Cardiac septum (tissue), 1 donor: Measurements from ENCODE around the gene CDH18. TPM values are rescaled to one million over a fixed set of nuclear protein-coding genes. Genes with fewer than 3 reads are reported as not detected.

Source experiments
- DNase-seq: peaks from one replicate; pipeline ENCODE4 v3.0.0-alpha.2; 2020; ENCODE audit warnings: low spot score
- intact Hi-C: fragments of 100-400 bp; cut with DNase I; formaldehyde crosslinking; loops from one replicate; pipeline ENCODE4 v1.14.0; 2022
- total RNA-seq: library from RNA; stranded (reverse); fragmentation: NEBNext Ultra II Directional; extraction: Animal tissue kit (Norgen Biotek cat#: 25700); gene quantifications from one replicate; pipeline ENCODE4 v1.2.1, GENCODE V29; 2021
- donor health status: DM: no; HTN: no; CAD: no.

The CDH18 gene
- total RNA-seq, 1 donor from 2014 or later = not detected

DNA sequence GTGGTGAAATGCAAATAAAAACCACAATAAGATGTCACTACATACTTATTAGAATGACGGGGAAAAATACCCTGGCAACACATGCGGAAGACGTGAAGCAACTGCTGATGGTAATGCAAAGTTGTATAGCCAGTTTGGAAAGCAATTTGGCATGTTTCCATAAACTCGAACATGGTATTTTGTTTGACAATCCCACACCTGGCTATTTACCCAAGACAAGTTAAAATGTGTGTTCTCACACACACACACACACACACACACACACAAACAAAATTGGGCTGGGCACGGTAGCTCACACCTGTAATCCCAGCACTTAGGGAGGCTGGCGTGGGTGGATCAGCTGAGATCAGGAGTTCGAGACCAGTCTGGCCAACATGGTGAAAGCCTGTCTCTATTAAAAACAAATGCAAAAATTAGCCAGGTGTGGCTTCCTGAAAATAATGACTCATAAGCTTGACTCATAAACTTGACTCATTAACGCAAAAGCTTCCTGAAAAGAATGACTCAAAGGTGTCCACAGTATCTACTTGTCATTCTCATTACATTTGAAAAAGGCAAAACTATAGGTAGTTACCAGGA is 456.5 kb downstream of the CDH18 start:
- no peak for DNase-seq
- intact Hi-C loops = no loop called here

GRCh38 chr5:19519448-19519847 is 468.6 kb downstream of the CDH18 start:
- no peak for DNase-seq
- intact Hi-C loops = no loop called here

DNA sequence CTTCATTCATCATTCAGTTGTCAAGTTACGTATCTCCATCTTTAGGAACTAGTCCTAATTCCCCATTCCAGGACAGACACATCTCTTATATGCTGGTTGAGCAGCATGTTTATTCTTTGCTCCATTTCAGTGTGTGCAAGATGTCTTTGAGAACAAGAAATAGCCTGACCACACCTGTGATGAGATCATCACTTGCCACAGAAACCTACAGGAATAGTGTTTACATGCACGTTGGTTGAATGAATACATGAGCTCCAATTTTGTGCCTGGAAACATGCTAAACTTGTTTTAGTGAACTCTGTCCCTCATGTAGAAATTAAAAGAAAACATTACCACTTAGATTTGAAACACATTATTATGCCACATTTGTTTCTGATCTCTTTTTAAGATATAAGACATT is 489.1 kb downstream of the CDH18 start:
- DNase-seq = no peak
- intact Hi-C loops = no loop called here

DNA sequence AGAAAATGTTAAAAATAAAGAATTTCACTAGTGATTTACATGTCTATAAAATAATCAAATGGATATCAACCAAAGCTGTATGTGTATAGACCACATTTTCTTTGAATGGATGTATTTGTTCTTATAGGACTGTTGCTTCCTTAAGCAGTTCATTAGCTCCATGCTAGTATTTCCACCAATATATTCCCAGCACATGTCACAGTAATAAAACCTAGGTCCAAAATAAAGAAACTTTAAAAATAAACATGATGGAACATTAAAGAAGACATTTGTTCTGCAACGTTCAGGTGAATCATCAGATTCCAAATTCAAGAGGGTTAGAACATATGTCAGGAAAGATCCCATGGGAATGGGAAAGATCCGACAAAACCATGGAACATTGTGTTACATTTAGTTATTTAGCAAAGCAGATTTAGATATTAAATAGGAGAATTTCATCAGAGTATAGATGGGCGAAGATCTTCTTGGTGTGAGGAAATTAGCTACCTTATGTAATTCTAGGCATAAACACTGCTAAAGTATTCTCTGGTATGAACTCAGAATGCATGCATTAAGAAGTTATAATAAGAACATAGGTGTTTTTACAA is 490.7 kb downstream of the CDH18 start:
- intact Hi-C loops = no loop called here
- no peak for DNase-seq

DNA sequence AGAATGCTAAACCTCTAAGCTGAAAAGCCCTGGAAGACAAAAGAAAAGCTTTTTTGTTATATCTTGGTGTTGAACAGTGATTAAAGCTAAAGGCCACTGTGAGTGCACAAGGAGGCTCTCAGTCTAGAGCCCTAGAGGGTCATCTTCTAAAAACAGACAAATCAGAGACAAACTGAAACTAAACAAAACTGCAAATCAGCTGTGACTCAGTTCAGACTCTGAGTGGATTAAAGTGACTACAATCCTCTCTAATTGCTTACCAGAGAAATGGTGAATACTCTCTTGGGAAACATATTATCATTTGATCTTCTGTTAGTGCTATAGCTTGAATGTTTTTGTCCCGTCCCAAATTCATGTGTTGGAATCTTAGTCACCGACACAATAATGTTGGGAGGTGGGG is 491.9 kb downstream of the CDH18 start:
- intact Hi-C loops = no loop called here
- DNase-seq = no peak

- intact Hi-C loops = no loop called here
- DNase-seq = no peak
Observed at GRCh38 chr5:19492861-19493260, 495.1 kb downstream of the CDH18 start.

DNA sequence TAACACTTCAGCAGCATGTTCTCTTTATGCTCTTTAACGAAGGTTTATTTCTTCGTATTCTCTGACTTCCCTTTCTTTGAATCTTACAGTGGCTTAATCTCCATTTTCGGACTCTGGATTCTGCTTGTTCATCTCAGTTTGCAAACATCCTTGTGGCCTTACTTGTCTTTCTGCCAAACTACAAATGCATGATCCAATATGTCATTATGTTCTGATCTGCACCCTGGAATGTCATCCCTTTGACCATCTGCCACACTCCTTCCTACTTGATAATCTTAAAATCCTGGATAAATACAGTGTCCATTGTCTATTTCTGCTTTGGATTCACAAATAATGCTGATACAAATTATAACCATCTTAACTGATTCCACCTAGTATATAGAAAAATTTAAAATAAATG is 499.2 kb downstream of the CDH18 start:
- DNase-seq = no peak
- intact Hi-C loops = no loop called here

DNA sequence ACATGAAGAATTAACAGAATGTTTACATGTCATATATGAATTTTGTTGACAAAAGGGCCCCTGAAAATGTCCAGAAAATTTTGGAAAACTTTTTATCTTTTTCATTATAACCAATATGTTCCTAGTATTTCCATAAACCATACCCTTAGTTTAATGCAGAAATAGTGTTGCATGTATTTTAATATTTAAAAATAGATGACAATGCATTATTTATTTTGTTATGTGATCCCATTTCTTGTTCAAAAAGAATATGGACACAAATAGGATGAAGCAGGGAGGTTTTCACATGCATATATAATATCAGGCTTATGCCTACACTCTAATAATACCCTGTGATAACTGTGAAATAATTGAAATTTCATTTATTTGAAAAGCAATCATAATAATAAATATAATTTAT is 500.5 kb downstream of the CDH18 start:
- intact Hi-C loops = no loop called here
- DNase-seq = no peak

GRCh38 chr5:19479562-19479961 is 508.4 kb downstream of the CDH18 start:
- intact Hi-C loops = no loop called here

GRCh38 chr5:19462019-19462418 is 526.0 kb downstream of the CDH18 start:
- intact Hi-C loops = no loop called here
- no peak for DNase-seq

More at GRCh38 chr5:19479562-19479961, 508.4 kb downstream of the CDH18 start:
- DNase-seq = no peak

- DNase-seq = no peak
- intact Hi-C loops = no loop called here
Observed at GRCh38 chr5:19424506-19424905, 563.5 kb downstream of the CDH18 start.
